Measurements from ENCODE around the gene FOXL2NB. TPM values are rescaled to one million over a fixed set of nuclear protein-coding genes. Genes with fewer than 3 reads are reported as not detected.

FOXL2NB gene
- total RNA-seq, 2 donors from 2014 or later: 0.28 TPM; not detected in 1

DNA sequence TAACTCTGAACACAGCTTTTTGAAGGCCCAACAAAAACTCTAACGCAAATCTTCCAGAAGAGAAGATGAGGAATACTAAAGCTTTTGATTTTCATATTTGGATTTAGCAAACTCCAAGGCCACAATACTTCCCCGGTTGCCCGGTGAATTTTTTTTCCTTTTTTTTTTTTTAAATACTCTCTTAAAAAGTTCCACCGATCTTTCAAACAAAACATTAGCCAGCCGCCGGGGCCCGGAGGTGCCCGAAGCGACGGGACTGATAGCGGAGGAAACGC, 2.4 kb upstream of the FOXL2NB start:
- no peaks in the 10 kb centered on the region for H3K36me3 ChIP-seq
- H3K4me3 ChIP-seq: no peak overlapping the region
- H3K27me3 ChIP-seq (replicated peaks; ENCODE audit: insufficient read depth): peaks cover 63% of the 10 kb centered on the region
- intact Hi-C loops (cut with DNase I): no loop called here
- TF ChIP-seq POLR2AphosphoS5 (IDR thresholded peaks at IDR 0.05): no peak
- TF ChIP-seq POLR2A (IDR thresholded peaks at IDR 0.05): no peak
- TF ChIP-seq, protein P1, sequence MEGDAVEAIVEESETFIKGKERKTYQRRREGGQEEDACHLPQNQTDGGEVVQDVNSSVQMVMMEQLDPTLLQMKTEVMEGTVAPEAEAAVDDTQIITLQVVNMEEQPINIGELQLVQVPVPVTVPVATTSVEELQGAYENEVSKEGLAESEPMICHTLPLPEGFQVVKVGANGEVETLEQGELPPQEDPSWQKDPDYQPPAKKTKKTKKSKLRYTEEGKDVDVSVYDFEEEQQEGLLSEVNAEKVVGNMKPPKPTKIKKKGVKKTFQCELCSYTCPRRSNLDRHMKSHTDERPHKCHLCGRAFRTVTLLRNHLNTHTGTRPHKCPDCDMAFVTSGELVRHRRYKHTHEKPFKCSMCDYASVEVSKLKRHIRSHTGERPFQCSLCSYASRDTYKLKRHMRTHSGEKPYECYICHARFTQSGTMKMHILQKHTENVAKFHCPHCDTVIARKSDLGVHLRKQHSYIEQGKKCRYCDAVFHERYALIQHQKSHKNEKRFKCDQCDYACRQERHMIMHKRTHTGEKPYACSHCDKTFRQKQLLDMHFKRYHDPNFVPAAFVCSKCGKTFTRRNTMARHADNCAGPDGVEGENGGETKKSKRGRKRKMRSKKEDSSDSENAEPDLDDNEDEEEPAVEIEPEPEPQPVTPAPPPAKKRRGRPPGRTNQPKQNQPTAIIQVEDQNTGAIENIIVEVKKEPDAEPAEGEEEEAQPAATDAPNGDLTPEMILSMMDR (IDR thresholded peaks at IDR 0.05): no peak
- WGBS: 14% methylated on average over 12 of the region's 12 CpGs
- no peak overlapping the region for H3K27ac ChIP-seq
- H3K4me1 ChIP-seq (replicated peaks): peaks cover 8% of the 10 kb centered on the region
- H3K9me3 ChIP-seq: no peaks in the 10 kb centered on the region
- DNase-seq (ENCODE audit: low spot score): no peak

DNA sequence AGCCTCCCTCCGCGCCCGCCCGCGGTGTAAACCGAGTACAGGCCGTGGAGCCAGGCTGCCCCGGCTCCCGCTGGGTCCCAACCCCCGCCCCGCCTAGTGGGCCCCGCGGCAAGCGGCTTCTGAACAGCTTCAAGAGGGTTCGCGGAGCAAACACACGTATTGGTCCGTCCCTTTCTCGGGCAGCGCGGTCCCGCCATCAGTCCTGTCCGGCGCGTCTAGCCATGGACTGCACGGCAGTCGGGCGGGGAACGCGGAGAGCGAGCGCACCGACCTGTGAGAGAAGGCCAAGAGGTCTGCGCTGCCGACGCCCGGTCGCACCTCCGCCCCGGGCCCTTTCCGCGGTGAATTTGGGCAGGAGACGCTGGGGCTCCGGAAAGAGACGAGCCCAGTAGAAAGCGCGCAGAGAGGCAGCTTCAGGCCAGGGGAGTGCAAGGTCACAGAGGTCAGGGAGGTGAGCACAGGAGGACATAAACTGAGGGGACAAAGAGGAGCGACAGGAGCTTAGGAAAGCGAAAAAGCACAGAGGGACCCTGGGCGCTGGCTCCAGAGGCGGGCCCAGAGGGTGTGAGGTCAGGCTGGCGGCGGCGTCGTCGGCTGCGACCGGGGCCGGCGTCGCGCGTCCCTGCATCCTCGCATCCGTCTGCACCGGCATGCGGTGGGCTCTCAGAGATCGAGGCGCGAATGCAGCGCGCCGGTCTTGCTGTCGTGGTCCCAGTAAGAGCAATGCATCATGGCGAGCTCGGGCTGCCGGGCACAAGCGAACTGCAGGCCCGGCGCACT, 1.9 kb upstream of the FOXL2NB start:
- TF ChIP-seq, protein P1 (IDR thresholded peaks at IDR 0.05): no peak
- no peak for TF ChIP-seq POLR2AphosphoS5 (IDR thresholded peaks at IDR 0.05)
- TF ChIP-seq POLR2A (IDR thresholded peaks at IDR 0.05): no peak
- DNase-seq (ENCODE audit: low spot score): no peak
- peaks cover 8% of the 10 kb centered on the region for H3K4me1 ChIP-seq (replicated peaks)
- intact Hi-C loops (cut with DNase I): no loop called here
- no peaks in the 10 kb centered on the region for H3K36me3 ChIP-seq
- peaks cover 58% of the 10 kb centered on the region for H3K27me3 ChIP-seq (replicated peaks; ENCODE audit: insufficient read depth)
- H3K27ac ChIP-seq: no peak overlapping the region
- WGBS: 7% methylated on average over 72 of the region's 80 CpGs
- H3K9me3 ChIP-seq: no peaks in the 10 kb centered on the region
- no peak overlapping the region for H3K4me3 ChIP-seq

DNA sequence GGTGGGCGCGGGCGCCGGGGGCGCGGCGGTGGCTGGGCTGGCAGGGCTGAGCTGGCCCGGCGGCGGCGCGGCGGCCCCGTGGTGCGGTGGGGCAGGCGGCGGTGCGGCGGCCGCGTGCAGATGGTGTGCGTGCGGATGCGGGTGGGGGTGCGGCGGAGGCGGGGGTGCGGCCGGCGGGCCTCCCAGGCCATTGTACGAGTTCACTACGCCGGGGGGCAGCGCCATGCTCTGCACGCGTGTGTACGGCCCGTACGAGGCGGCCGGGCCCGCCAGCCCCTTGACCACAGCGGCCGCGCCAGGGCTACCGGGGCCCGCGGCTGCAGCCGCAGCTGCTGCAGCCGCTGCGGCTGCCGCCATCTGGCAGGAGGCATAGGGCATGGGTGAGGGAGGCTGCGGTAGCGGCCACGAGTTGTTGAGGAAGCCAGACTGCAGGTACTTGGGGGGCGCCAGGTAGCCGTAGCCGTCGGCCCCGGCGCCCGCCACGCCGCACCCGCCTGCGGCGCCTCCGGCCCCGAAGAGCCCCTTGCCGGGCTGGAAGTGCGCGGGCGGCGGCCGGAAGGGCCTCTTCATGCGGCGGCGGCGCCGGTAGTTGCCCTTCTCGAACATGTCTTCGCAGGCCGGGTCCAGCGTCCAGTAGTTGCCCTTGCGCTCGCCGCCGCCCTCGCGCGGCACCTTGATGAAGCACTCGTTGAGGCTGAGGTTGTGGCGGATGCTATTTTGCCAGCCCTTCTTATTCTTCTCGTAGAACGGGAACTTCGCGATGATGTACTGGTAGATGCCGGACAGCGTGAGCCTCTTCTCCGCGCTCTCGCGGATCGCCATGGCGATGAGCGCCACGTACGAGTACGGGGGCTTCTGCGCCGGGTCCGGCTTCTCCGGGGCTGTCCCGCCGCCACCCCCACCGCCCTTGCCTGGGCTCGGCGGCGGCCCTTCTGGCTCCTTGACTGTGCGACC, 1.0 kb upstream of the FOXL2NB start:
- intact Hi-C loops (cut with DNase I): no loop called here

DNA sequence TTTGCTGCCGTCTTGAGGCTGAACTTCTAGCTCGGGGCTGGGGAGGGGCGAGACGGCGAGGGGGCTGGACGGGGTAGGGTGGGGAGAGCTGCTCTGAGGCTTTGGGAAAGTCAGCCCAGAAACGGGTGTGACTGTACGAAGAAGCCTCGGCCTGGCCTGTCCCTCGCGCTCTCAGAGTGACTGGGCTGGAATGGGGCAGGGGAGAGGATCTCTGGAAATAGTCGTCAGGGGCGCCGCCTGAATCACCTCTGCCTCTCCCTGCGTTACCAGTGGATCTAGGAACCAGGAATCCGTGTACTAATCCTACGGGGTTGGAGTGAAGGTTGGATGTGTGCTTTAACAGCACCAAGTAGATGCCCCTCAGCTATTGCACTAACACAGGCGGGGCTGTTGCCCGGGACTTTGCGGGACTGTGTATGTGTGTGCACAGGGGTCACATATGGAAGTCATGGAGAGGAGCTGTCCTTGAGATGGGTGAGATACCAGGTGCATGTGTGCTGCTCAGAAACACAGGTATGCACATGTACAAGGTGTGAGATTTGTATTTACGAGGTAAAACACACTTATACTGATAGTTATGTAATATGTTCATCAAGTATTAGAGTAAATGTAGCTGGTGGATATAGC, 591 bp downstream of the FOXL2NB start:
- no peak overlapping the region for H3K27ac ChIP-seq
- no peak for DNase-seq (ENCODE audit: low spot score)
- intact Hi-C loops (cut with DNase I): no loop called here

More for the DNA sequence above, 1.0 kb upstream of the FOXL2NB start:
- Histone ChIP-seq H3K27ac (no peak overlapping the region), H3K27me3 (replicated peaks; ENCODE audit: insufficient read depth) (peaks cover 55% of the 10 kb centered on the region), H3K4me1 (replicated peaks) (peaks cover 8% of the 10 kb centered on the region), H3K36me3 (no peaks in the 10 kb centered on the region), H3K4me3 (peak overlapping the region; percentile 12 to 22), H3K9me3 (no peaks in the 10 kb centered on the region)
- DNase-seq (ENCODE audit: low spot score): no peak
- WGBS: 3% methylated on average over 80 of the region's 120 CpGs
- TF ChIP-seq, protein P1 (IDR thresholded peaks at IDR 0.05): no peak
- no peak for TF ChIP-seq POLR2AphosphoS5 (IDR thresholded peaks at IDR 0.05)
- TF ChIP-seq POLR2A (IDR thresholded peaks at IDR 0.05): no peak

More for the DNA sequence above, 591 bp downstream of the FOXL2NB start:
- 36% methylated on average over 21 of the region's 21 CpGs for WGBS
- H3K4me3 ChIP-seq: peak overlapping the region in 1 of 2 donors; percentile 22
- H3K36me3 ChIP-seq: no peaks in the 10 kb centered on the region
- H3K27me3 ChIP-seq (replicated peaks; ENCODE audit: insufficient read depth): peaks cover 54% of the 10 kb centered on the region
- H3K9me3 ChIP-seq: no peaks in the 10 kb centered on the region
- peaks cover 8% of the 10 kb centered on the region for H3K4me1 ChIP-seq (replicated peaks)
- no peak for TF ChIP-seq POLR2A (IDR thresholded peaks at IDR 0.05)
- TF ChIP-seq, protein P1 (IDR thresholded peaks at IDR 0.05): no peak
- no peak for TF ChIP-seq POLR2AphosphoS5 (IDR thresholded peaks at IDR 0.05)

All from prostate gland (tissue), 2 donors.